MCF 10A (cell line): Measurements from ENCODE around the gene CSMD2. TPM values are rescaled to one million over a fixed set of nuclear protein-coding genes. Genes with fewer than 3 reads are reported as not detected.

Source experiments
- BruUV-seq: library from RNA; stranded (reverse); fragments of 400-500 nt; replicated peaks from 2 replicates; lab custom pipeline; 2021; lab: Mats Ljungman, UMichigan
- CTCF ChIA-PET: fragments of 300-600 bp; sonication (Branson Sonifier 250); formaldehyde crosslinking; extraction: SDS; loops from one replicate; lab custom pipeline; 2021; ENCODE audit warnings: antibody characterized with exemption, inconsistent platforms; lab: Yijun Ruan, JAX
- POLR2A ChIA-PET: fragments of 300-600, 350-650 bp; sonication (Branson Sonifier 250); formaldehyde crosslinking; extraction: SDS; loops from one replicate; lab custom pipeline; 2020; ENCODE audit warnings: antibody characterized with exemption, inconsistent platforms; lab: Yijun Ruan, JAX
- DNase-seq: peaks from one replicate; pipeline ENCODE4 v3.0.0-alpha.2; 2018; ENCODE audit not compliant: unreplicated experiment
- H3K27ac Mint-ChIP-seq: one replicate; pipeline ENCODE4 v1.8.0; 2022; ENCODE audit warnings: mild to moderate bottlenecking, low read depth, mixed read lengths; ENCODE audit not compliant: unreplicated experiment
- H3K27me3 Mint-ChIP-seq: one replicate; pipeline ENCODE4 v1.8.0; 2022; ENCODE audit warnings: mixed read lengths; ENCODE audit not compliant: insufficient read depth, unreplicated experiment
- H3K36me3 Mint-ChIP-seq: one replicate; pipeline ENCODE4 v1.8.0; 2022; ENCODE audit warnings: mild to moderate bottlenecking, moderate library complexity, mixed read lengths; ENCODE audit not compliant: insufficient read depth, unreplicated experiment
- H3K4me1 Mint-ChIP-seq: one replicate; pipeline ENCODE4 v1.8.0; 2022; ENCODE audit warnings: mixed read lengths; ENCODE audit not compliant: insufficient read depth, unreplicated experiment
- H3K4me3 Mint-ChIP-seq: one replicate; pipeline ENCODE4 v1.8.0; 2022; ENCODE audit warnings: mild to moderate bottlenecking, moderate library complexity, mixed read lengths; ENCODE audit not compliant: unreplicated experiment
- H3K9me3 Mint-ChIP-seq: one replicate; pipeline ENCODE4 v1.8.0; 2022; ENCODE audit warnings: mixed read lengths; ENCODE audit not compliant: unreplicated experiment
- CTCF ChIP-seq: fragments of 200-600 bp; IDR thresholded peaks from one replicate; pipeline ENCODE4 v1.8.0; 2022; ENCODE audit warnings: antibody characterized with exemption, mild to moderate bottlenecking; ENCODE audit not compliant: unreplicated experiment
- intact Hi-C: fragments of 100-400 bp; cut with micrococcal nuclease; formaldehyde crosslinking; loops from 2 replicates; pipeline ENCODE4 v1.14.1; 2022
- total RNA-seq: library from RNA; stranded (reverse); gene quantifications from 2 replicates; pipeline ENCODE4 v1.2.3, GENCODE V29; 2022

Gene CSMD2
- total RNA-seq, 1 experiment from 2014 or later, result not detected

- ChIA-PET POLR2A (no interaction called here), CTCF (interaction anchor here (0.6 kb wide), 1 partner anchor 41 kb away, joined by 4 read pairs; no protein-coding TSS in a partner anchor)
- Mint-ChIP-seq H3K4me1 (no peaks in the 10 kb centered on the region), H3K27ac (no peak overlapping the region), H3K4me3 (no peak overlapping the region), H3K36me3 (no peaks in the 10 kb centered on the region), H3K9me3 (no peaks in the 10 kb centered on the region), H3K27me3 (peaks cover 40% of the 10 kb centered on the region)
- no peak for TF ChIP-seq CTCF
- no peak for DNase-seq
- intact Hi-C loops, result no loop called here
- no TSS peak for BruUV-seq
Measured at GRCh38 chr1:33572387-33572786, 592.6 kb downstream of the CSMD2 start.

GRCh38 chr1:33569331-33569730 is 595.7 kb downstream of the CSMD2 start:
- intact Hi-C loops, result no loop called here
- Mint-ChIP-seq H3K9me3 (no peaks in the 10 kb centered on the region), H3K27ac (no peak overlapping the region), H3K36me3 (no peaks in the 10 kb centered on the region), H3K4me3 (no peak overlapping the region), H3K4me1 (no peaks in the 10 kb centered on the region), H3K27me3 (peaks cover 46% of the 10 kb centered on the region)
- CTCF ChIA-PET, result no interaction called here
- no TSS peak for BruUV-seq
- no peak for DNase-seq
- no peak for TF ChIP-seq CTCF
- POLR2A ChIA-PET, result no interaction called here

GRCh38 chr1:33563699-33564098 is 601.3 kb downstream of the CSMD2 start:
- Mint-ChIP-seq H3K27ac (no peak overlapping the region), H3K4me3 (no peak overlapping the region), H3K27me3 (peaks cover 43% of the 10 kb centered on the region), H3K4me1 (no peaks in the 10 kb centered on the region), H3K9me3 (no peaks in the 10 kb centered on the region), H3K36me3 (no peaks in the 10 kb centered on the region)
- intact Hi-C loops, result no loop called here
- POLR2A ChIA-PET, result interaction anchor here (0.6 kb wide), 1 partner anchor 1130 kb away, joined by 3 read pairs; no protein-coding TSS in a partner anchor
- CTCF ChIA-PET, result interaction anchor here (0.6 kb wide), 1 partner anchor 91 kb away, joined by 3 read pairs; the partner anchor contains the start of gene ZSCAN20
- BruUV-seq, result no TSS peak
- DNase-seq, result no peak
- no peak for TF ChIP-seq CTCF

GRCh38 chr1:33562563-33562962 is 602.5 kb downstream of the CSMD2 start:
- H3K27me3 Mint-ChIP-seq, result peaks cover 55% of the 10 kb centered on the region
- TF ChIP-seq CTCF, result no peak
- H3K27ac Mint-ChIP-seq, result no peak overlapping the region
- no peaks in the 10 kb centered on the region for H3K9me3 Mint-ChIP-seq
- CTCF ChIA-PET, result interaction anchor here (1.3 kb wide), 1 partner anchor 50 kb away, joined by 3 read pairs; no protein-coding TSS in a partner anchor
- POLR2A ChIA-PET, result interaction anchor here (0.6 kb wide), 1 partner anchor 47 kb away, joined by 3 read pairs; no protein-coding TSS in a partner anchor
- DNase-seq, result no peak
- intact Hi-C loops, result no loop called here
- no TSS peak for BruUV-seq
- no peaks in the 10 kb centered on the region for H3K4me1 Mint-ChIP-seq
- H3K36me3 Mint-ChIP-seq, result no peaks in the 10 kb centered on the region
- no peak overlapping the region for H3K4me3 Mint-ChIP-seq
